ENCODE results near the gene SETMAR. TPM values are rescaled to one million over a fixed set of nuclear protein-coding genes. Genes with fewer than 3 reads are reported as not detected.

SETMAR gene
- polyA plus RNA-seq, 1 donor (not counting 4 experiments of a cell fraction or from before 2014, with no cell fraction given): 12.7 TPM

- Histone ChIP-seq H3K4me1 (ENCODE audit: control insufficient read depth, extremely low read depth, insufficient read depth, low read length) (no peaks in the 10 kb centered on the region), H3K9me1 (ENCODE audit: control insufficient read depth, extremely low read depth, insufficient read depth, low read length) (no peaks in the 10 kb centered on the region), H3K27me3 (ENCODE audit: control insufficient read depth, extremely low read depth, insufficient read depth, low read length) (no peaks in the 10 kb centered on the region), H3K4me3 (ENCODE audit: control insufficient read depth in 2 of 3, extremely low read depth in 1 of 3, insufficient read depth in 2 of 3, low read depth in 1 of 3, low read length in 3 of 3) (no peak overlapping the region), H4K20me1 (ENCODE audit: control insufficient read depth, extremely low read depth, insufficient read depth, low read length) (no peaks in the 10 kb centered on the region), H3K36me3 (ENCODE audit: control insufficient read depth in 2 of 2, extremely low read depth in 1 of 2, insufficient read depth in 2 of 2, low read length in 2 of 2) (no peaks in the 10 kb centered on the region), H3K4me2 (ENCODE audit: control insufficient read depth, extremely low read depth, insufficient read depth, low read depth, low read length) (no peak overlapping the region), H3K27ac (ENCODE audit: control insufficient read depth, insufficient read depth, low read length) (no peak overlapping the region), H3K9ac (ENCODE audit: control insufficient read depth, extremely low read depth, insufficient read depth, low read length) (no peak overlapping the region), H3K9me3 (ENCODE audit: control insufficient read depth, low read depth, low read length) (no peaks in the 10 kb centered on the region), H3K79me2 (ENCODE audit: control insufficient read depth, insufficient read depth, low read length) (no peaks in the 10 kb centered on the region), H2AFZ (ENCODE audit: control insufficient read depth, low read length) (no peak overlapping the region)
- DNase-seq (ENCODE audit: low read depth, low spot score) (no peak), FAIRE-seq (no peak)
- dilution Hi-C loops (cut with MboI; ENCODE audit: extremely low pct_ligation_motif_present, low sequenced_read_pairs): no loop called here
- TF ChIP-seq CTCF (optimal IDR thresholded peaks at IDR 0.05 in 1 of 3, IDR thresholded peaks at IDR 0.05 in 1 of 3, conservative IDR thresholded peaks at IDR 0.05 in 1 of 3; ENCODE audit: extremely low read depth in 1 of 3, insufficient read depth in 2 of 3, low read length in 3 of 3): no peak
- no peak for TF ChIP-seq EZH2 (IDR thresholded peaks at IDR 0.05; ENCODE audit: low read length)
These were observed 28.9 kb downstream of the SETMAR start for GRCh38 chr3:4332111-4332510.

DNA sequence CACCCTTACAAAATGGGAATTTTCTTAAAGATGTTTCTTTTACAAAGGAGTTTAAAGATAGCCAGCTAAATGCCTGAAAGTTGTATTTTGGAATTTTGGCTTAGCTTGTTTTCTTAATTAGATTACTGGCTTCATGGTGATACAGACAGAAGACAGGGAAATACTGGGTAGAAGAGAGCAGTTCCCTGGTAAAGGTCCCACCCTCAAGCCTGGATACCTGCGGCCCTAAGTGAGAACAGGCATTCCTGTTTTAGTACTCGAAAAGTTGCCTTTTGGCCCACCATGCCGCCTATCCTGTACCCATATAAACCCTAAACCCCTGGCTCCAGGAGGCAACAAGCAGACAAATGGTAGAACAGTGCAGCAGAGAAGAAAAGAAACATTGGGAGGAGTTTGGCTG, 29.4 kb downstream of the SETMAR start:
- Histone ChIP-seq H3K9me3 (ENCODE audit: control insufficient read depth, low read depth, low read length) (no peaks in the 10 kb centered on the region), H3K4me1 (ENCODE audit: control insufficient read depth, extremely low read depth, insufficient read depth, low read length) (no peaks in the 10 kb centered on the region), H3K79me2 (ENCODE audit: control insufficient read depth, insufficient read depth, low read length) (no peaks in the 10 kb centered on the region), H4K20me1 (ENCODE audit: control insufficient read depth, extremely low read depth, insufficient read depth, low read length) (no peaks in the 10 kb centered on the region), H3K27ac (ENCODE audit: control insufficient read depth, insufficient read depth, low read length) (no peak overlapping the region), H2AFZ (ENCODE audit: control insufficient read depth, low read length) (no peak overlapping the region), H3K9ac (ENCODE audit: control insufficient read depth, extremely low read depth, insufficient read depth, low read length) (no peak overlapping the region), H3K27me3 (ENCODE audit: control insufficient read depth, extremely low read depth, insufficient read depth, low read length) (no peaks in the 10 kb centered on the region), H3K36me3 (ENCODE audit: control insufficient read depth in 2 of 2, extremely low read depth in 1 of 2, insufficient read depth in 2 of 2, low read length in 2 of 2) (no peaks in the 10 kb centered on the region), H3K4me2 (ENCODE audit: control insufficient read depth, extremely low read depth, insufficient read depth, low read depth, low read length) (no peak overlapping the region), H3K9me1 (ENCODE audit: control insufficient read depth, extremely low read depth, insufficient read depth, low read length) (no peaks in the 10 kb centered on the region), H3K4me3 (ENCODE audit: control insufficient read depth in 2 of 3, extremely low read depth in 1 of 3, insufficient read depth in 2 of 3, low read depth in 1 of 3, low read length in 3 of 3) (no peak overlapping the region)
- dilution Hi-C loops (cut with MboI; ENCODE audit: extremely low pct_ligation_motif_present, low sequenced_read_pairs): no loop called here
- no peak for TF ChIP-seq CTCF (optimal IDR thresholded peaks at IDR 0.05 in 1 of 3, IDR thresholded peaks at IDR 0.05 in 1 of 3, conservative IDR thresholded peaks at IDR 0.05 in 1 of 3; ENCODE audit: extremely low read depth in 1 of 3, insufficient read depth in 2 of 3, low read length in 3 of 3)
- no peak for TF ChIP-seq EZH2 (IDR thresholded peaks at IDR 0.05; ENCODE audit: low read length)
- FAIRE-seq (no peak), DNase-seq (ENCODE audit: low read depth, low spot score) (no peak)

All from keratinocyte (primary cell).